Lower leg skin (tissue), 3 donors: ENCODE measurements around the gene B4GALT6.

Experiments used
- POLR2A ChIP-seq, 2 donors: fragments of 450-650 bp; IDR thresholded peaks; one replicate each; pipeline ENCODE4 v1.6.1; 2016 to 2017; ENCODE audit warnings: antibody characterized with exemption in 2 of 2, mild to moderate bottlenecking in 1 of 2, moderate library complexity in 1 of 2
- TF ChIP-seq, protein P1 (sequence below), 3 donors: fragments of 450-650 bp; IDR thresholded peaks; one replicate each; pipeline ENCODE4 v1.5.1; 2016; ENCODE audit warnings: antibody characterized with exemption in 3 of 3, mild to moderate bottlenecking in 3 of 3, moderate library complexity in 2 of 3

DNA sequence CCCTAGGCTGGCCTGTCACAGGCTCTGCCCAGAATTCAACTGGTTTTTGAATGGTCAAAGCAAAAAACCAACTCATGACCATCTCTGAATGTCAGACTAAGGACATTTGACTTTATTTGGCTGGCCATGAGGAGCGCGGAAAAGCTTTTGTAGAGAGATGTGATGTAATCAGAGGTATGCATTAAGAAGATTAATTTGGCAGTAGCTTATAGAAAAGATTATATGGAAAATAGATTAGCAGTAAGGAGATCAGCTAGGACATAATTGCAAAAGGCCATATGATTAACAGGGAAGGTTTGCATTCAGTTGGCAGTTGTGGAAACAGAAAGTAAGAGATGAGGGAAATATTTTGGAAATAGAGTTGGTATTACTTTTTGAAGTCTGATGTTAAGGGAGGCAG, 105.0 kb downstream of the B4GALT6 start:
- TF ChIP-seq, protein P1, sequence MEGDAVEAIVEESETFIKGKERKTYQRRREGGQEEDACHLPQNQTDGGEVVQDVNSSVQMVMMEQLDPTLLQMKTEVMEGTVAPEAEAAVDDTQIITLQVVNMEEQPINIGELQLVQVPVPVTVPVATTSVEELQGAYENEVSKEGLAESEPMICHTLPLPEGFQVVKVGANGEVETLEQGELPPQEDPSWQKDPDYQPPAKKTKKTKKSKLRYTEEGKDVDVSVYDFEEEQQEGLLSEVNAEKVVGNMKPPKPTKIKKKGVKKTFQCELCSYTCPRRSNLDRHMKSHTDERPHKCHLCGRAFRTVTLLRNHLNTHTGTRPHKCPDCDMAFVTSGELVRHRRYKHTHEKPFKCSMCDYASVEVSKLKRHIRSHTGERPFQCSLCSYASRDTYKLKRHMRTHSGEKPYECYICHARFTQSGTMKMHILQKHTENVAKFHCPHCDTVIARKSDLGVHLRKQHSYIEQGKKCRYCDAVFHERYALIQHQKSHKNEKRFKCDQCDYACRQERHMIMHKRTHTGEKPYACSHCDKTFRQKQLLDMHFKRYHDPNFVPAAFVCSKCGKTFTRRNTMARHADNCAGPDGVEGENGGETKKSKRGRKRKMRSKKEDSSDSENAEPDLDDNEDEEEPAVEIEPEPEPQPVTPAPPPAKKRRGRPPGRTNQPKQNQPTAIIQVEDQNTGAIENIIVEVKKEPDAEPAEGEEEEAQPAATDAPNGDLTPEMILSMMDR (IDR thresholded peaks at IDR 0.05): no peak
- no peak for TF ChIP-seq POLR2A (IDR thresholded peaks at IDR 0.05)
